ENCODE results near the gene NEURL1. TPM values are rescaled to one million over a fixed set of nuclear protein-coding genes. Genes with fewer than 3 reads are reported as not detected.

Gene NEURL1
- total and polyA plus RNA-seq, 2 experiments from 2014 or later = 2.7 to 3.5 TPM

DNA sequence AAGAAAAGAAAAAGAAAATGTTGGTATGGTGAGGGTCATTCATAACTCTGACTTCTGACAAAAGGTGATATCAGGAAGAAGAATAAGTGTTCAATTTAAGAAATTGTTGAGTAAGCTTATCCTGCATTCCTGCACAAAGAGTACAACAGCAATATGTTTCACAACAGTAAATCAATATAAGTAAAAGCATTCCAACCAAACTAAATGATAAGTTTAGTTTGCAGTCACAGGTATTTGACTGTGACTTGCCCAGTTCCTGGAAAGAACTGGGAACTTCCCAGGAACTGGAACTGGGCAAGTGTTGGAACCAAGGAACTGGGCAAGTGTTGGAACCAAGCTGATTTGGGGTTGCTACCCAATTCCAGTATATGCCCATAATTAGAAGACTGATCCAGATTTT lies 35.0 kb downstream of the NEURL1 start:
- H3K4me3 ChIP-seq = no peak overlapping the region
- no peak for TF ChIP-seq CTCF (IDR thresholded peaks at IDR 0.05; ENCODE audit: low read depth, low read length)
- H3K36me3 ChIP-seq = no peaks in the 10 kb centered on the region
- H3K27me3 ChIP-seq = no peaks in the 10 kb centered on the region
- DNase-seq (ENCODE audit: low read depth in 1 of 2, low spot score in 1 of 2) = no peak
- H3K27ac ChIP-seq = no peak overlapping the region
- no peaks in the 10 kb centered on the region for H3K9me3 ChIP-seq (ENCODE audit: low read depth)
- no peaks in the 10 kb centered on the region for H3K4me1 ChIP-seq (ENCODE audit: low read depth)

DNA sequence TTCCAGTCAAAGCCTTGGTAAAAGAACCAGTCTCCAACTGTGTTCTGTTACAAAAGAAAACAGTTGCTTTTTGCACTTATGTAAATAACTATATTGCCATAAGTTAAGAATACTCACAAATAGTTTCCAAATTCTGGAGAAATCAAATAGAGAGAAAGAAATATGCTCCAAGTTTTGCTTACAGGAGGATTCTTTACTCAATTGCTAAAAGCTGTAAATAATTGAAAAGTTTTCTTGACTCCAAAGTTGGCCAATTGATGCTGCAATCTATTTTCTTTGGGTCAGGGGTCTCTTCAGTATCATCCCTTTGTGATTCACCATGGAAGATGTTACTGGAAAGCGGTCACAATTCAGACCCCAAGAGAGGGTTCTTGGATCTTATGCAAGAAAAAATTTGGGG lies 36.0 kb downstream of the NEURL1 start:
- DNase-seq (ENCODE audit: low read depth in 1 of 2, low spot score in 1 of 2) = no peak
- H3K4me1 ChIP-seq (ENCODE audit: low read depth) = no peaks in the 10 kb centered on the region
- no peaks in the 10 kb centered on the region for H3K36me3 ChIP-seq
- TF ChIP-seq CTCF (IDR thresholded peaks at IDR 0.05; ENCODE audit: low read depth, low read length) = no peak
- H3K4me3 ChIP-seq = no peak overlapping the region
- H3K27me3 ChIP-seq = no peaks in the 10 kb centered on the region
- H3K27ac ChIP-seq = no peak overlapping the region
- H3K9me3 ChIP-seq (ENCODE audit: low read depth) = no peaks in the 10 kb centered on the region

GRCh38 chr10:103533827-103534226 lies 40.3 kb downstream of the NEURL1 start:
- no peaks in the 10 kb centered on the region for H3K36me3 ChIP-seq
- no peaks in the 10 kb centered on the region for H3K9me3 ChIP-seq (ENCODE audit: low read depth)
- no peak for TF ChIP-seq CTCF (IDR thresholded peaks at IDR 0.05; ENCODE audit: low read depth, low read length)
- H3K27me3 ChIP-seq = no peaks in the 10 kb centered on the region
- no peak overlapping the region for H3K4me3 ChIP-seq
- no peaks in the 10 kb centered on the region for H3K4me1 ChIP-seq (ENCODE audit: low read depth)
- no peak overlapping the region for H3K27ac ChIP-seq
- no peak for DNase-seq (ENCODE audit: low read depth in 1 of 2, low spot score in 1 of 2)

GRCh38 chr10:103534621-103535498 lies 41.4 kb downstream of the NEURL1 start:
- H3K9me3 ChIP-seq (ENCODE audit: low read depth) = no peaks in the 10 kb centered on the region
- H3K36me3 ChIP-seq = no peaks in the 10 kb centered on the region
- H3K4me3 ChIP-seq = no peak overlapping the region
- no peak for TF ChIP-seq CTCF (IDR thresholded peaks at IDR 0.05; ENCODE audit: low read depth, low read length)
- DNase-seq (ENCODE audit: low read depth in 1 of 2, low spot score in 1 of 2) = no peak
- no peak overlapping the region for H3K27ac ChIP-seq
- no peaks in the 10 kb centered on the region for H3K4me1 ChIP-seq (ENCODE audit: low read depth)
- H3K27me3 ChIP-seq = no peaks in the 10 kb centered on the region

GRCh38 chr10:103535595-103535994 lies 42.1 kb downstream of the NEURL1 start:
- no peaks in the 10 kb centered on the region for H3K27me3 ChIP-seq
- no peak overlapping the region for H3K27ac ChIP-seq
- H3K36me3 ChIP-seq = no peaks in the 10 kb centered on the region
- no peak overlapping the region for H3K4me3 ChIP-seq
- H3K9me3 ChIP-seq (ENCODE audit: low read depth) = no peaks in the 10 kb centered on the region
- H3K4me1 ChIP-seq (ENCODE audit: low read depth) = no peaks in the 10 kb centered on the region
- TF ChIP-seq CTCF (IDR thresholded peaks at IDR 0.05; ENCODE audit: low read depth, low read length) = no peak
- no peak for DNase-seq (ENCODE audit: low read depth in 1 of 2, low spot score in 1 of 2)

All from cardiac muscle cell (in vitro differentiated cells and primary cell).